Measurements from ENCODE around the gene EIF4E. TPM values are rescaled to one million over a fixed set of nuclear protein-coding genes. Genes with fewer than 3 reads are reported as not detected.
A peak's percentile ranks its signal among the peaks of the same experiment; 100 is the strongest.

Gene EIF4E
- total and polyA plus RNA-seq, 8 donors, result 78.8 to 114 (median 103) TPM

GRCh38 chr4:98950925-98951324 is 22.0 kb upstream of the EIF4E start:
- intact Hi-C loops (cut with DNase I), result no loop called here
- Histone ChIP-seq H3K27ac (no peak overlapping the region), H3K27me3 (no peaks in the 10 kb centered on the region), H3K9me3 (no peaks in the 10 kb centered on the region), H3K4me3 (no peak overlapping the region), H3K36me3 (no peaks in the 10 kb centered on the region), H3K4me1 (no peaks in the 10 kb centered on the region)
- DNase-seq (no peak), ATAC-seq (no peak)
- no peak for TF ChIP-seq CTCF (IDR thresholded peaks at IDR 0.05)

- ATAC-seq (peak; percentile 21), DNase-seq (no peak)
- Histone ChIP-seq H3K4me1 (no peaks in the 10 kb centered on the region), H3K27me3 (no peaks in the 10 kb centered on the region), H3K4me3 (no peak overlapping the region), H3K36me3 (no peaks in the 10 kb centered on the region), H3K9me3 (no peaks in the 10 kb centered on the region), H3K27ac (no peak overlapping the region)
- intact Hi-C loops (cut with DNase I), result no loop called here
- no peak for TF ChIP-seq CTCF (IDR thresholded peaks at IDR 0.05)
Measured at GRCh38 chr4:98946359-98946758, 17.4 kb upstream of the EIF4E start.

- no peaks in the 10 kb centered on the region for H3K36me3 ChIP-seq
- no peak for TF ChIP-seq CTCF (IDR thresholded peaks at IDR 0.05)
- ATAC-seq, result no peak
- no peaks in the 10 kb centered on the region for H3K27me3 ChIP-seq
- no peaks in the 10 kb centered on the region for H3K4me1 ChIP-seq
- no peak for DNase-seq
- intact Hi-C loops (cut with DNase I), result no loop called here
- no peak overlapping the region for H3K27ac ChIP-seq
- no peaks in the 10 kb centered on the region for H3K9me3 ChIP-seq
- no peak overlapping the region for H3K4me3 ChIP-seq
Measured at GRCh38 chr4:98945297-98945850, 16.4 kb upstream of the EIF4E start.

- peak in 2 of 4 donors; percentile 46 to 57 for DNase-seq
- no peaks in the 10 kb centered on the region for H3K36me3 ChIP-seq
- H3K27ac ChIP-seq, result no peak overlapping the region
- peak; percentile 78 for ATAC-seq
- no peaks in the 10 kb centered on the region for H3K4me1 ChIP-seq
- no peak overlapping the region for H3K4me3 ChIP-seq
- no peaks in the 10 kb centered on the region for H3K27me3 ChIP-seq
- H3K9me3 ChIP-seq, result no peaks in the 10 kb centered on the region
- intact Hi-C loops (cut with DNase I), result no loop called here
- TF ChIP-seq CTCF (IDR thresholded peaks at IDR 0.05), result peak; percentile 59 to 67
Measured at GRCh38 chr4:98939892-98940298, 11.0 kb upstream of the EIF4E start.

GRCh38 chr4:98939438-98939837 is 10.5 kb upstream of the EIF4E start:
- DNase-seq (no peak), ATAC-seq (no peak)
- H3K4me1 ChIP-seq, result no peaks in the 10 kb centered on the region
- no peaks in the 10 kb centered on the region for H3K36me3 ChIP-seq
- no peaks in the 10 kb centered on the region for H3K27me3 ChIP-seq
- no peaks in the 10 kb centered on the region for H3K9me3 ChIP-seq
- no peak overlapping the region for H3K27ac ChIP-seq
- H3K4me3 ChIP-seq, result no peak overlapping the region
- intact Hi-C loops (cut with DNase I), result no loop called here
- TF ChIP-seq CTCF (IDR thresholded peaks at IDR 0.05), result no peak

All from left lung (tissue), 10 donors.